Thymus (tissue), 2 donors: ENCODE results near the gene GNAL. TPM values are rescaled to one million over a fixed set of nuclear protein-coding genes. Genes with fewer than 3 reads are reported as not detected.

ENCODE experiments used
- polyA plus RNA-seq: library from polyadenylated mRNA; stranded (reverse); fragments of 200-250 nt; gene quantifications from one replicate; pipeline ENCODE4 v1.2.3, GENCODE V29; 2013
- total RNA-seq: library from RNA; stranded (reverse); fragments of 120-200 nt; gene quantifications from one replicate; pipeline ENCODE4 v1.2.4, GENCODE V29; 2013
- donor health status: healthy.

GNAL gene
- total and polyA plus RNA-seq, 2 donors = 1.7 to 7.5 TPM

Other genes starting within 250 kb of the GNAL start
- not detected for gene SLC35G4, start 79.7 kb upstream of the GNAL start, total RNA-seq
- 0.05 TPM for gene SLC35G4, start 79.7 kb upstream of the GNAL start, polyA plus RNA-seq
- gene CHMP1B, start 162.1 kb downstream of the GNAL start, total RNA-seq = 38.0 TPM
- 74.2 TPM for gene CHMP1B, start 162.1 kb downstream of the GNAL start, polyA plus RNA-seq
- gene MPPE1, start 219.1 kb downstream of the GNAL start, total RNA-seq = 30.8 TPM
- 66.4 TPM for gene MPPE1, start 219.1 kb downstream of the GNAL start, polyA plus RNA-seq